ENCODE results near the gene SEC16A.

Gene SEC16A

DNA sequence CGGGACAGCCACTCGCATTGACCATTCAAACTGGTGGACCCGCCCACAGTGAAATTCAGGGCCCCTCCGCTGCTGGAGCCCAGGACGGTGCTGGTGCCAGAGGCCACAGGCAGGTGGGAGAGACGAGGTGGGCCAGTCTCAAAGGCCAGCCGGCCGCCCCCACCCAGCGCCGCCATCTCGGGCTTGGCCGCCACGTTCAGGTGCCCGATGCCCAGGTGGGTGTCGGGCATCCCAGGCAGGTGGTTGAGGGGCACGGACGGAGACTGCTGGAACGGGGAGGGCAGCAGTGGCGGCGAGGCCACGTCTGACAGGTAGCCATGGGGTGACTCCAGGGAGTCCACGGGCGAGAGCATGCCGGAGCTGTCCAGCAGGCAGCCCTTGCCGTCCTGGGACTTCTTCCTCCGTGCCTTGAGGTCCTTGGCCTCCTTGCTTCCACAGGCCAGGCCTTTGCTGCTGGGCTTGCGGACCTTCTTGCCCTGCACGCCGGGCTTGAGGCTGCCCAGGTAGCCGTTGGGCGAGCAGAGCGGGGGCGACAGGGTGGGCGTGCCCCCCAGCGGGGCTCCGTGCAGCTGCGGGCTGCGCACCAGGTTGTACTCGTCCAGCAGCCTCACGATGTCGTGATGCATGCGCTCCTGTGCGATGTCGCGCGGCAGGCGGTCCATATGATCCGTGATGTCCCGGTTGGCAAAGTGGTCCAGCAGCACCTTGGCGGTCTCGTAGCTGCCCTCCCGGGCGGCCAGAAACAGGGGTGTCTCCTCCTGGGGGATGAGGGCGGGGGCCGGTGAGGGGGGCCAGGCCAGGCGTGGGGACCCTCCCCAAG, 14.2 kb upstream of the SEC16A start:
- Histone ChIP-seq H3K9ac (ENCODE audit: low read depth, low read length) (no peak overlapping the region), H3K9me3 (ENCODE audit: control insufficient read depth, insufficient read depth, low read length) (no peaks in the 10 kb centered on the region), H3K4me1 (ENCODE audit: control insufficient read depth, insufficient read depth, low read length) (no peaks in the 10 kb centered on the region), H3K27me3 (ENCODE audit: control insufficient read depth, insufficient read depth, low read length) (no peaks in the 10 kb centered on the region), H3K4me3 (ENCODE audit: low read depth, low read length) (no peak overlapping the region), H3K36me3 (ENCODE audit: control insufficient read depth, insufficient read depth, low read length) (peaks cover 48% of the 10 kb centered on the region)

DNA sequence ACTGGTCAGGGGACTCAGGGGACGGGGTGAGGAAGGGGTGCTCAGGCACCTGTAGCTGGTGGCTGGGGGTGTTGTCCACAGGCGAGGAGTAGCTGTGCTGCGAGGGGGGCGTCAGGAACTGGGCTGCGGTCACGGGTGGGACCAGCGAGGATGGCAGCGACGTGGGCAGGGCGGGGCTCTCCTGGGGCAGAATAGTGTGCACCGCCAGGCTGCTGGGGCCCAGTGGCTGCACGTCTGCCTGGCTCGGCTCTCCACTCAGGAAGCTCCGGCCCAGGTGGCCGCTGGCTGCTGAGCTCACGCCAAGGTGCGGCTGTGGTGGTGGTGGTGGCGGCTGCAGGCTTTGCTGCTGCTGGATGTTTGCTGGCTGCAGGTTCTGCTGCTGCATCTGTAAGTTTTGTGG, 13.3 kb upstream of the SEC16A start:
- peaks cover 43% of the 10 kb centered on the region for H3K36me3 ChIP-seq (ENCODE audit: control insufficient read depth, insufficient read depth, low read length)
- no peaks in the 10 kb centered on the region for H3K9me3 ChIP-seq (ENCODE audit: control insufficient read depth, insufficient read depth, low read length)
- no peaks in the 10 kb centered on the region for H3K27me3 ChIP-seq (ENCODE audit: control insufficient read depth, insufficient read depth, low read length)
- H3K9ac ChIP-seq (ENCODE audit: low read depth, low read length): no peak overlapping the region
- H3K4me1 ChIP-seq (ENCODE audit: control insufficient read depth, insufficient read depth, low read length): no peaks in the 10 kb centered on the region
- no peak overlapping the region for H3K4me3 ChIP-seq (ENCODE audit: low read depth, low read length)

- Histone ChIP-seq H3K4me3 (ENCODE audit: low read depth, low read length) (no peak overlapping the region), H3K4me1 (ENCODE audit: control insufficient read depth, insufficient read depth, low read length) (no peaks in the 10 kb centered on the region), H3K36me3 (ENCODE audit: control insufficient read depth, insufficient read depth, low read length) (peaks cover 37% of the 10 kb centered on the region)
Observed at GRCh38 chr9:136495238-136495800, 12.5 kb upstream of the SEC16A start.

DNA sequence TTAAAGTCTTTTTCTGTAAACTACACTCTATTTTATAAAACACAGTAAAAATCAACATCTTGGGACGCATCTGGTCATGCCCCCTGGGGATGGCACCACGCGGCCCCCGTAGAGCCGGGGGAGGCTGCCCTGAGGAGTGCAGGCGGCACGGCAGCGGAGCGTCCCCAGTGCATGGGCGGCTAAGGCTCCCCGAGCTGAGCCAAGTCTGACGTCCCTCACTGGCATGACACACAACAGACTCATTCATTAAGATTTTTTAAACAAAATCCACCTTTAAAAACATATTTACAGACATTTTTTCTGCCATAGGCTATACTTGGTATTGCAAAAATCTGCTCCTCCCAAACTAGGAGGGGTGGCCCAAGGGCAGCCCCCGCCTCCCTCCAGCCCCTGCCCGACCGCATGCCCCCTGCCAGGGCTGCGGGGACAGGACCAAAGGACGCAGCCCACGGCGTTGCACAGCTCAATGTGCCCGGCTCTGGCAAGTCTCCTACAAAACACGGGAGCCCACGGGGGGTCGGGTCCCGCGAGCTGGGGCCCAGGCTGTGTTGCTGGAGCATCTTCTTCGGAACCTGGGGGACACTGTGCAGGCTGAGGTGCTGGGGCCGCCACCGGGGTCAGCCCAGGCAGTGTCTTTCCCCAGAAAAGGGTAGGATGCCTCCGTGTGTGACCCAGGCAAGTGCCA, 11.8 kb upstream of the SEC16A start:
- H3K9me3 ChIP-seq (ENCODE audit: control insufficient read depth, insufficient read depth, low read length): no peaks in the 10 kb centered on the region
- H3K4me1 ChIP-seq (ENCODE audit: control insufficient read depth, insufficient read depth, low read length): no peaks in the 10 kb centered on the region
- H3K4me3 ChIP-seq (ENCODE audit: low read depth, low read length): no peak overlapping the region
- no peaks in the 10 kb centered on the region for H3K27me3 ChIP-seq (ENCODE audit: control insufficient read depth, insufficient read depth, low read length)
- H3K36me3 ChIP-seq (ENCODE audit: control insufficient read depth, insufficient read depth, low read length): peaks cover 31% of the 10 kb centered on the region
- no peak overlapping the region for H3K9ac ChIP-seq (ENCODE audit: low read depth, low read length)

More at GRCh38 chr9:136495238-136495800, 12.5 kb upstream of the SEC16A start:
- H3K9ac ChIP-seq (ENCODE audit: low read depth, low read length): no peak overlapping the region
- H3K9me3 ChIP-seq (ENCODE audit: control insufficient read depth, insufficient read depth, low read length): no peaks in the 10 kb centered on the region
- no peaks in the 10 kb centered on the region for H3K27me3 ChIP-seq (ENCODE audit: control insufficient read depth, insufficient read depth, low read length)

GRCh38 chr9:136494012-136494411, 11.2 kb upstream of the SEC16A start:
- H3K9me3 ChIP-seq (ENCODE audit: control insufficient read depth, insufficient read depth, low read length): no peaks in the 10 kb centered on the region
- H3K9ac ChIP-seq (ENCODE audit: low read depth, low read length): no peak overlapping the region
- no peaks in the 10 kb centered on the region for H3K27me3 ChIP-seq (ENCODE audit: control insufficient read depth, insufficient read depth, low read length)
- H3K4me3 ChIP-seq (ENCODE audit: low read depth, low read length): no peak overlapping the region
- H3K4me1 ChIP-seq (ENCODE audit: control insufficient read depth, insufficient read depth, low read length): no peaks in the 10 kb centered on the region
- peaks cover 27% of the 10 kb centered on the region for H3K36me3 ChIP-seq (ENCODE audit: control insufficient read depth, insufficient read depth, low read length)

- Histone ChIP-seq H3K27me3 (ENCODE audit: control insufficient read depth, insufficient read depth, low read length) (no peaks in the 10 kb centered on the region), H3K9ac (ENCODE audit: low read depth, low read length) (no peak overlapping the region), H3K9me3 (ENCODE audit: control insufficient read depth, insufficient read depth, low read length) (no peaks in the 10 kb centered on the region), H3K36me3 (ENCODE audit: control insufficient read depth, insufficient read depth, low read length) (peaks cover 23% of the 10 kb centered on the region), H3K4me1 (ENCODE audit: control insufficient read depth, insufficient read depth, low read length) (no peaks in the 10 kb centered on the region), H3K4me3 (ENCODE audit: low read depth, low read length) (no peak overlapping the region)
Observed at GRCh38 chr9:136493567-136493971, 10.7 kb upstream of the SEC16A start.

GRCh38 chr9:136492978-136493522, 10.2 kb upstream of the SEC16A start:
- H3K4me3 ChIP-seq (ENCODE audit: low read depth, low read length): no peak overlapping the region
- no peaks in the 10 kb centered on the region for H3K9me3 ChIP-seq (ENCODE audit: control insufficient read depth, insufficient read depth, low read length)
- H3K9ac ChIP-seq (ENCODE audit: low read depth, low read length): no peak overlapping the region
- no peaks in the 10 kb centered on the region for H3K27me3 ChIP-seq (ENCODE audit: control insufficient read depth, insufficient read depth, low read length)
- H3K36me3 ChIP-seq (ENCODE audit: control insufficient read depth, insufficient read depth, low read length): peaks cover 19% of the 10 kb centered on the region
- no peaks in the 10 kb centered on the region for H3K4me1 ChIP-seq (ENCODE audit: control insufficient read depth, insufficient read depth, low read length)

GRCh38 chr9:136489731-136490130, 6.9 kb upstream of the SEC16A start:
- Histone ChIP-seq H3K4me1 (ENCODE audit: control insufficient read depth, insufficient read depth, low read length) (no peaks in the 10 kb centered on the region), H3K9me3 (ENCODE audit: control insufficient read depth, insufficient read depth, low read length) (no peaks in the 10 kb centered on the region), H3K9ac (ENCODE audit: low read depth, low read length) (no peak overlapping the region), H3K36me3 (ENCODE audit: control insufficient read depth, insufficient read depth, low read length) (no peaks in the 10 kb centered on the region), H3K4me3 (ENCODE audit: low read depth, low read length) (no peak overlapping the region), H3K27me3 (ENCODE audit: control insufficient read depth, insufficient read depth, low read length) (no peaks in the 10 kb centered on the region)

DNA sequence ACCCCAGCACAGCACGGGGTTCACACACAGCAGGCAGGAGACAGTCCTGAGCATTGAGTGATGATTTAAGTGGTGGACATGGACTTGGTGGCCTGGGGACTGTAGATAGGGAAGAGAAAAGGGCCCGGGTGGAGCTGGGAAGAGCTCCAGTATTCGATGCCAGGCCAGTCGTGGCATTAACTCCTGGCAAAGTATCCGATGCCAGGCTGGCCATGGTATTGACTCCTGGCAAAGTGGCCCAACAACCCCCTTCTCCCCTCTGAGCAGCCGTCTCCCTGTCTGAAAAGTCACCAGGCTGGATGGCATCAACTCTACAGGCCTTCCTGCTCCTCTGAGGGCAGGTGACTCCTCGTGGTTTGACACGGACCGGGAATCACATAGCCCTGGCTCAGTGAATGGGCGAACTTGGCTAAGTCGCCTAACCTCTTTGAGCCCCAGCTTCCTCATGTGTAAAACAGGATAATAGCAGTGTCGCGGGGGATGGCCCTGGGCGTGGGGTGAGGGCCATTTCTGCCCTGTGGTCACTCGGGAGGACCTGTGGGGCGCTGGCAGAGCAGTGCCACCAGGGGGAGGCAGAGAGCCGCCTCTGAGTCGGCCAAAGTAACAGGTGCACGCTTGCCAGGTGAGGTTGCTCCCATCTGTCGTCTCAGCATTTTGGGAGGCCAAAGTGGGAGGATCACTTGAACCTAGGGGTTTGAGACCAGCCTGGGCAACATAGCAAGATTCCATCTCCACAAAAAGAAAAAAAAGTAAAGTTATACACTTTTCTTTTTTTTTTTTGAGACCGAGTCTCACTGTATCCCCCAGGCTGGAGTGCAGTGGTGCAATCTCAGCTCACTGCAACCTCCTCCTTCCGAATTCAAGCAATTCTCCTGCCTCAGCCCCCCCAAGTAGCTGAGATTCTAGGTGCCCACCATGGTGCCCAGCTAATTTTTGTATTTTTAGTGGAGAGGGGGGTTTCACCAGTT, 5.7 kb upstream of the SEC16A start:
- Histone ChIP-seq H3K9me3 (ENCODE audit: control insufficient read depth, insufficient read depth, low read length) (no peaks in the 10 kb centered on the region), H3K36me3 (ENCODE audit: control insufficient read depth, insufficient read depth, low read length) (no peaks in the 10 kb centered on the region), H3K27me3 (ENCODE audit: control insufficient read depth, insufficient read depth, low read length) (no peaks in the 10 kb centered on the region), H3K4me3 (ENCODE audit: low read depth, low read length) (no peak overlapping the region), H3K9ac (ENCODE audit: low read depth, low read length) (no peak overlapping the region), H3K4me1 (ENCODE audit: control insufficient read depth, insufficient read depth, low read length) (no peaks in the 10 kb centered on the region)

DNA sequence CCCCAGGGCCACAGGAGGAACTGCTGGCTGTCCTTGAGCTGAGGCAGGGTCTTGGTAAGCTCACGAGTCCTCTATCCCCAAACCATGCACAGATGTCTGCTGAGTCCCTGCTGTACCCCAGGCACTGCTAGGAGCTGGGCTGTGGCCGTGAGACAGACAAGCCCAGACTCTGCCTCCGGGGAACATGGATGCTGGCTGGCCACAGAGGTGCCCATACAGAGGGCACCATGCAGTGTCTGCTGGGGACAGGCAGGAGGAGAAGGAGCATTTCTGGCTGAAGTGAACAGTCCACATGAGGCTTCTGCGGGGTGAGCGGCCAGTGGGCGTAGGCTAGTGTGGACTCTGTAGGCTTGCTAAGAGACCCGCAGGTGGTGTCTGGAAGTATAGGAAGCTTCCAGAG, 4.8 kb upstream of the SEC16A start:
- Histone ChIP-seq H3K4me3 (ENCODE audit: low read depth, low read length) (no peak overlapping the region), H3K27me3 (ENCODE audit: control insufficient read depth, insufficient read depth, low read length) (no peaks in the 10 kb centered on the region), H3K4me1 (ENCODE audit: control insufficient read depth, insufficient read depth, low read length) (no peaks in the 10 kb centered on the region), H3K9me3 (ENCODE audit: control insufficient read depth, insufficient read depth, low read length) (no peaks in the 10 kb centered on the region), H3K36me3 (ENCODE audit: control insufficient read depth, insufficient read depth, low read length) (no peaks in the 10 kb centered on the region), H3K9ac (ENCODE audit: low read depth, low read length) (no peak overlapping the region)
